GM21529 (cell line): ENCODE results near the gene CHRM5.
"Not testable (repeated sequence)": the region's sequence is repeated elsewhere in the genome, so short reads cannot be mapped to it uniquely, and the experiment has no call there.

Experiments used
- ATAC-seq: cut with Tn5 transposase; IDR thresholded peaks from one replicate; pipeline ENCODE4 v1.9.1; 2021; ENCODE audit not compliant: unreplicated experiment

The CHRM5 gene

DNA sequence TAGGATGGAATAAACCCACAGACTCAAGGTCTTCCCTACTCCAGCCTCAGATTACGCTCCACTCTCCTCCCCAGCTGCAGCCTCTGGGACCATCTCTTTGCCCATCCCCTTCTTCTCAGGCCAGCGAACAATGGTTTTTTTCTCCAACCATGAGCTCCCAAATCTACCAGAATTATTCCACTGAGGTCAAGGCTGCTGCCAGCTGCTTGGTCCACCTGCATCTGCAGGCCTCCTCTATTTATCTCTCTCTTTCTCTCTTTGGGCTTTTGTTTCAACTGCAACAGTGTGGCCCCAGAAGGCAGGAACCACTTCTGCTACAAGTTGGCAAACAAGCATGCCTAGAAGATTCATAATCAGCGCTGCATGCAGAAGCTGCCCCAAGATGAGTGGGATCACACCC is 19.1 kb downstream of the CHRM5 start:
- ATAC-seq = no peak

GRCh38 chr15:33988384-33988783 is 20.1 kb downstream of the CHRM5 start:
- ATAC-seq = no peak

DNA sequence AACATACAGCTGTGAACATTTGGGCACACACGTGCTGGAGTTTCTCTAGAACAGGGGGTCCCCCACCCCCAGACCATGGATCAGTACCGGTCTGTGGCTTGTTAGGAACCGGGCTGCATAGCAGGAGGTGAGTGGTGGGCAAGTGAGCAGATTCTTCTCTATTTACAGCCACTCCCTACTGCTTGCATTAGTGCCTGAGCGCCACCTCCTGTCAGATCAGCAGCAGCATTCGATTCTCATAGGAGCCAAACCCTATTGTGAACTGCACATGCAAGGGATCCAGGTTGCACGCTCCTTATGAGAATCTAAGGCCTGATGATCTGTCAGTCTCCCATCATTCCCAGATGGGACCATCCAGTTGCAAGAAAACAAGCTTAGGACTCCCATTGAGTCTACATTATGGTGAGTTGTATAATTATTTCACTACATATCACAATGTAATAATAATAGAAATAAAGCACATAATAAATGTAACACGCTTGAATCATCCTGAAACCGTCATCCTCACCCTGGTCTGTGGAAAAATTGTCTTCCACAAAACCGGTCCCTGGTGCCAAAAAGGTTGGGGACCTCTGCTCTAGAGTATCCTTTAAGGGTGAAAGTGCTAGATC is 25.8 kb downstream of the CHRM5 start:
- no peak for ATAC-seq

DNA sequence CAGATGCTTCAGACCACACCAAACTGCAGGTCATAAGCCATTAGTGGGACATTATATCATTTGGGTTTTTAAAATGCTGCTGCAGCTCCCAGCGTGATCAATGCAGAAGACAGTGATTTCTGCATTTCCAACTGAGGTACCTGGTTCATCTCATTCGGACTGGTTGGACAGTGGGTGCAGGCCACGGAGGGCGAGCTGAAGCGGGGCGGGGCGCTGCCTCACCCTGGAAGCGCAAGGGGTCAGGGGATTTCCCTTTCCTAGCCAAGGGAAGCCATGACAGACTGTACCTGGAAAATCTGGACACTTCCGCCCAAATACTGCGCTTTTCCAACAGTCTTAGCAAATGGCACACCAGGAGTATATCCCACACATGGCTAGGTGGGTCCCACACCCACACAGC is 27.4 kb downstream of the CHRM5 start:
- ATAC-seq = not testable (repeated sequence)

- no peak for ATAC-seq
Measured at GRCh38 chr15:34001536-34001935, 33.2 kb downstream of the CHRM5 start.

DNA sequence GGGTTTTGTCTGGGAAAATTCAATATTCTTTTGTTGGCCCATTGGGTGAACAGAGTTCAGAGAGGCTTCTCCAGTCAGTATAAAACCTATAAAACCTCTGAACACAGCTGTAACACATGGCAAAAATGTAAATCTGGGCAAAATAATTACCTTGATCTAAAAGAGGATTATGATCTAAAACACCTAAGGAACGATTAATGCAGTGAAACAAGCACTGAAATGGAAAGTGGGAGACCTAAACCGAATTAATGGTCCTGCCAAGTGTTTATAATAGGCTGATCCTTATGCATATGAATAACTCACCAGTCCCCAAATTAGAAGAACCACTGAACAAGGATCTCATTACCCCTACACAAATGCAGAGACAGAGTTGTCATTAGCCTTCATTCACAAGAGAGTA is 38.1 kb downstream of the CHRM5 start:
- ATAC-seq = no peak

GRCh38 chr15:34009656-34010055 is 41.4 kb downstream of the CHRM5 start:
- no peak for ATAC-seq

GRCh38 chr15:34010921-34011320 is 42.6 kb downstream of the CHRM5 start:
- no peak for ATAC-seq

DNA sequence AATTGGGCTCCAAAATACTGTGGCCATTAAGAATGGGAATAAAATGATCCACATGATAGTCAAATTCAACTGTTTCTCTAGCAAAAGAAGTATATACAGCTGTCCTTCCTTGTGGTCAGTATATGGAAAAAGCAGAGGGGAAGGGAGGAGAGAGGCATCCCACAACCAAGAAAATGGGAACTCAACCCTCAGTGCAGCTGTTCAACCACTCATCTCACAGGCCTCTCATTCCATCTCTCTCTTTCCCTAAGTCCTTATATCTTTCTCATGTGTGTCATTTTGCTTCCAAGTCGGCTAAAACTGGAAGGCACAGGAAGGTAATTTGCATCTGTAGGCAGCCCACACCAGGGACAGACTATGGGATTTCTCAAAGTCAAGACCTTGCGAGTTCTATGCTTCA is 43.2 kb downstream of the CHRM5 start:
- ATAC-seq = no peak

DNA sequence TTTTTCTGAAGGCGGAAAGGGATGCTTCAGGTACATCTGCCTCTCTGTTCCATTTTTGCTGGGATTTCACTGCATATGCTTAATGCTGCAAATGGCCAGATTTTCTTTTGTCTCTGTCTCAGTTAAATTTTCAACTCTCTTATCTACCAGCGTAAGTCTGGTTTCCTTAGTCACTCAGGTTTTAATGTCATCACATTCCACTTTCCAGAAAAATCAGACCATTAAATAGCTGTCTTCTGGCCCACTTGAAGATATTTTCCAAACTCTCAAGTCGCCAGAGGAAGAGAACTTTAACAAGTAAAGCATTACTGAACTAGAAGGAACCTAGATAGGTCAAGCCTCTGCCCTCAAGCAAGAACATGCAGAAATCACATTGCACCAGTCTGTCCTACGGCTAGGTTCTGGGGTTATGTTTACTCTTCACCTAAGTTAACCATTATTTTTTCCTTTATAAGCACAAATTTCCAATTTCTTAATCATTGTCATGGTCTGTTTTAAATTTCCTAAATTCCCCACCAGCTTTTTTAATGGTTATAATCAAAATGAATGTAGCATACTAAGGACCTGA is 44.2 kb downstream of the CHRM5 start:
- ATAC-seq = no peak

DNA sequence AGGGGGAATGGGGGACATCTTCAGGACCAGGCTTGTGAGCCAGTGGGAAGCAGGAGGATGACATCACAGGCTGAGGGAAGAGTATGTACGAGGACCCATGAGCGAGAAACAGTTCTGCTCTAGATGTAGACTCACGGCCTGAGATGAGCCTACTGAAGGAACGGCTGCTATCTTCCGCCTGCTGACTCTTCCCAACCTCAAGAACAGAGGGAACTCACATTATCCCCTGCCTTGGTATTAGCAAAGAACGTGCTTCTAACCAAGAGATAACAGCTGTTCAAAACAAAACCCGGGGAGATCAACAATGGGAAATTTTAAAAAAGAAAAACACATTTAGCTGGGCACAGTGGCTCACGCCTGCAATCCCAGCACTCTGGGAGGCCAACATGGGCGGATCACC is 45.4 kb downstream of the CHRM5 start:
- no peak for ATAC-seq

DNA sequence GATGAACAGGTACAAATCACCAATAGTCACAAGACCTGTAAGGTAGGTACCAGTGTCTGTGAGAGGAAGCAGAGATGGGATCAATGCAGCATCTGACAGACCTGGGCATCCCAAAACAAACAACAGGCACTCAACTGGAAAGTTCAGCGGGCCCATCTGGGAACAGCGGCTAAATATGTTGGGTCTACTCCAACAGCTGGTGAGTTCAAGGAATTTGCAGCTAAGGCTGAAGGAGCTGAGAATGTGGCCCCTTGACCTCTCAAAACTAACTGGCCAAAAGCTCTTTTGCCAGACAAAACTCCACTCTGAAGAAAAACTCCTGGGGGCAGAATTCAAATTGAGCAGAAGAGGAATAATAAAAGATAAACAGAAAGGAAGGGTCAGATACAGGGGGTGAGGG is 46.3 kb downstream of the CHRM5 start:
- ATAC-seq = no peak

- ATAC-seq = no peak
Measured at GRCh38 chr15:34018021-34018645, 49.8 kb downstream of the CHRM5 start.

GRCh38 chr15:34018738-34019137 is 50.4 kb downstream of the CHRM5 start:
- not testable (repeated sequence) for ATAC-seq

- ATAC-seq = no peak
Measured at GRCh38 chr15:34019369-34019990, 51.2 kb downstream of the CHRM5 start.

DNA sequence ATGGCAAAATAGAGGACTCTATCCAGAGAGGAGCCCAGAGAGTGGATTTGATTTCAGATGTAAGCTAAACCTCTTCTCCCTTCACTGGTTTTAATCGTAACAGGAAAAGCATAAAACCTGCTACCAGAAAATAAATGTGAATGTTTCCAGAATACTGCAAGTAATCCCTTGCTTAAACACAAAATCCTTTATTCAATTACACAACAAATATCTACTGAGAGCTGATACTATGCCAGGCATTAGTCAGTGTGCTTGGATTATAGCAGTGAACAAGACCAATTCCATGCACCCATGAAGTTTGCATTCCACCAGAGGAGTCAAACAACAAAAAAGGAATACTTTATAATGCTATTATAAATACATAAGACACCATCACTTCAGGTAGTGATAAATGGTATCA is 55.6 kb downstream of the CHRM5 start:
- no peak for ATAC-seq

DNA sequence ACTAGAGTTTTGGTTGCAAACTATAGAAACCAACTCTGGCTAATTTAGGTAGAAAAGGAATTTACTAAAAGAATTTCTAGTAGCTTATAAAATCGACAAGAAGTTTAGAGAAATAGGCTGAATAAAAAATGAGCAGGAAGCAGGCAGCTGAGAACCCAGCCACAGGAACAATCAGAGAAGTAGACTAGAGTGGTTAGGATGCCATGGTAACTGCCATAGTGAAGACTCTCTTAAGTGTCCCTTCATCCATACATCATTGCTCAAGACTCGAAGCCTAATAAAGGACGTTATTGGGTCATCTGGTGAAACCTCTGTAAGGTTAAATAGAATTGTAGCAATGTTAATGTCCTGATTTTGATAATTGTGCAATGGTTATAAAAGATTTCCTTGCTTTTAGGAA is 57.0 kb downstream of the CHRM5 start:
- ATAC-seq = no peak

- ATAC-seq = no peak
Measured at GRCh38 chr15:34027606-34028005, 59.3 kb downstream of the CHRM5 start.

DNA sequence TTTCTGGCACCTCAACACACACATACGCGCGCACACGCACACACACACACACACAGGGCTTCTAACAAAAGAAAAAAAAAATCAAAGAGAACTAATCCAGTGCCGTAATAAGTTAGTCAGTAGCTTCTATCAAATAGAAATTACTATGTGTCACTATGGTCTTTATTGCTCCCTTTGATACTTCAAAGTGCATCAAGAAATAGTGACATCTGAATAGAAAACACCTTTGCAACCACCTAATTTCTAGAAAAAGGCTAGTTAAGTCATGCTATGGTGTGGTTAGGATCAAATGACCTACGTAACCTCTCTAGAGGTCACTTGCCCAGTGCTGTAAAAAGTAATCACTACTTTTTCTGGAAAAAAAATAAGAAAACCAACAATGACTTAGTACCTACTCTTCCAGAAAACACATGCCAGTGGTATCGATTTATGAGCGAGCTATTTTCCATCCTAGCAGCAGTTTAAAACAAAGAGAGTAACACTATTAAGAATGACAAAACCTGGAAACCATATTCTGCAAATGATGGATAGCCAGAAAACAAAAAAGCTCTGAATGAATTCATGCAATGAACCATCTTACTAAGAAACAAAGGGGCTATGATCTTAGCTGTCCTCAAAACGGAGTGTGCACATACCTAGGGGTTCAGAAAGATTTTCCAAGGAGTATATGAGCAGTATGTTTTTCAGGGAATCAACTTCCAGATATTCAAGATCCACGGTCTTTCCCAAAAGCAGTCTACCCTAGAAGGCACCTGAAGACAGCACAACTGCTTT is 63.9 kb downstream of the CHRM5 start:
- ATAC-seq = no peak

DNA sequence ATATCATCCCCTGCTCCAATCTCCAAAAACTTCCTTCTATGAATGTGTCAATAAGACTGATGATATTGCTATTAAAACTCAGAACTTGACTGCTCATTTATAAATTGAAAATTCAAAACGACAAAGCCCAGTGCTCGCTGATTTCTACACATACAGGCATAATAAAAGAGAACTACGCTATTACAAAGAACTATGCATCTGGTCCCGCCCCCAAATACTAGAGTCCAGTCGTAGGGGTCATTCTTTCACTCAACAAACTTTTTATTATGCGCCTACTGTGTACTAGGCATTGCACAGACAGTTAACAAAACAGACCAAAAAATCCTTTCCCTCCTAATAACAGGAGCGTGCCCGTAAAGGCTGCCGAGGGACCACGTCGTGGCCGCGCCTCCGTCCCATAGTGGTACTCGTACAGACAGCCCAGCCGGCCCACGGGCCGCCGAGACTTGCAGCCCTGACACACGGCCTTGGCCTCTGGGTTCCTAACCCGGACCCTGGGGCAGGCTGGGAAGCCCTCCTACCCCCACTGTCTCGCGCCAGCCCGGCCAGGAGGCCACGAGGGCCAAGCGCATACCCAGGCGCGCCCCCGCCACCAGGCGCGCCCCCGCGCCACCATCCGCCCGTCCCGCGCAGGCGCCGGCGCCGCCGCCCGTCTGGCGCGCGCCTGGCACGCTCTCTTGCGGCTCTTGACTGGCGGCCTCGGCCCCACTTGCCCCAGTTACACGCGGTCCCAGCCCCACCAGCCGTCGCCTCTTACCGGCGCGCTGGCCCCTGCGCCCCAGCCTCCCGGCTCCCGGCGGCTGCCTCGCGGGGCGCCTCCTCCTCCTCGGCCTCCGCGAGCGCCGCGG is 70.0 kb downstream of the CHRM5 start:
- ATAC-seq = peak; percentile 69
